Caki2 (cell line): ENCODE data around the gene PIGV. TPM values are rescaled to one million over a fixed set of nuclear protein-coding genes. Genes with fewer than 3 reads are reported as not detected.
"Not testable (repeated sequence)": the region's sequence is repeated elsewhere in the genome, so short reads cannot be mapped to it uniquely, and the experiment has no call there.

Source experiments
- DNase-seq: peaks from one replicate; pipeline ENCODE4 v3.0.0-alpha.2; 2015; ENCODE audit warnings: low read depth
- in situ Hi-C: cut with HindIII; loops from 2 replicates; pipeline ENCODE4 v1.10.0; 2016; ENCODE audit warnings: low sequenced_read_pairs, low pct_unique_long_range_greater_than_20kb, mixed read lengths
- total RNA-seq: library from RNA; depleted of rRNA; stranded (reverse); fragments of >200 nt; shearing (Covaris generic); gene quantifications from 2 replicates; pipeline ENCODE4 v1.2.3, GENCODE V29; 2014; ENCODE audit warnings: low replicate concordance

The PIGV gene
- total RNA-seq, 1 experiment from 2014 or later, result 14.7 TPM

- DNase-seq, result peak; percentile 76
- in situ Hi-C loops, result no loop called here
Observed at GRCh38 chr1:26788836-26789611, 1.3 kb downstream of the PIGV start.

GRCh38 chr1:26789612-26789865 lies 1.8 kb downstream of the PIGV start:
- in situ Hi-C loops, result no loop called here
- DNase-seq, result no peak

- no peak for DNase-seq
Observed at GRCh38 chr1:26789931-26790330, 2.2 kb downstream of the PIGV start.

GRCh38 chr1:26790551-26790953 lies 2.8 kb downstream of the PIGV start:
- DNase-seq, result no peak
- in situ Hi-C loops, result no loop called here

More at GRCh38 chr1:26789931-26790330, 2.2 kb downstream of the PIGV start:
- in situ Hi-C loops, result no loop called here

- in situ Hi-C loops, result no loop called here
- no peak for DNase-seq
Observed at GRCh38 chr1:26791148-26791547, 3.4 kb downstream of the PIGV start.

GRCh38 chr1:26791626-26792025 lies 3.9 kb downstream of the PIGV start:
- in situ Hi-C loops, result no loop called here

GRCh38 chr1:26792924-26793323 lies 5.2 kb downstream of the PIGV start:
- in situ Hi-C loops, result no loop called here

More at GRCh38 chr1:26791626-26792025, 3.9 kb downstream of the PIGV start:
- DNase-seq, result no peak

GRCh38 chr1:26794391-26794790 lies 6.6 kb downstream of the PIGV start:
- no peak for DNase-seq
- in situ Hi-C loops, result no loop called here

More at GRCh38 chr1:26792924-26793323, 5.2 kb downstream of the PIGV start:
- DNase-seq, result no peak

- DNase-seq, result no peak
- in situ Hi-C loops, result no loop called here
Observed at GRCh38 chr1:26797627-26798026, 9.9 kb downstream of the PIGV start.

- no peak for DNase-seq
- in situ Hi-C loops, result no loop called here
Observed at GRCh38 chr1:26799479-26800142, 11.9 kb downstream of the PIGV start.

- DNase-seq, in situ Hi-C loops: not testable (repeated sequence)
Observed at GRCh38 chr1:26803932-26804331, 16.2 kb downstream of the PIGV start.

- in situ Hi-C loops, result not testable (repeated sequence)
- peak; percentile 79 for DNase-seq
Observed at GRCh38 chr1:26810105-26810504, 22.4 kb downstream of the PIGV start.

GRCh38 chr1:26811057-26811456 lies 23.3 kb downstream of the PIGV start:
- in situ Hi-C loops, result no loop called here
- no peak for DNase-seq

GRCh38 chr1:26811708-26812107 lies 24.0 kb downstream of the PIGV start:
- in situ Hi-C loops, result no loop called here
- no peak for DNase-seq

GRCh38 chr1:26814377-26814776 lies 26.6 kb downstream of the PIGV start:
- in situ Hi-C loops, result no loop called here
- DNase-seq, result no peak

- no peak for DNase-seq
- in situ Hi-C loops, result no loop called here
Observed at GRCh38 chr1:26814893-26815292, 27.1 kb downstream of the PIGV start.

GRCh38 chr1:26820784-26821269 lies 33.1 kb downstream of the PIGV start:
- in situ Hi-C loops, result no loop called here
- no peak for DNase-seq

GRCh38 chr1:26822737-26823395 lies 35.1 kb downstream of the PIGV start:
- no peak for DNase-seq
- in situ Hi-C loops, result no loop called here

- DNase-seq, result no peak
- in situ Hi-C loops, result no loop called here
Observed at GRCh38 chr1:26824731-26825130, 37.0 kb downstream of the PIGV start.
